ENCODE data around the gene EFCAB3.
"Not testable (repeated sequence)": the region's sequence is repeated elsewhere in the genome, so short reads cannot be mapped to it uniquely, and the experiment has no call there.

Gene EFCAB3

DNA sequence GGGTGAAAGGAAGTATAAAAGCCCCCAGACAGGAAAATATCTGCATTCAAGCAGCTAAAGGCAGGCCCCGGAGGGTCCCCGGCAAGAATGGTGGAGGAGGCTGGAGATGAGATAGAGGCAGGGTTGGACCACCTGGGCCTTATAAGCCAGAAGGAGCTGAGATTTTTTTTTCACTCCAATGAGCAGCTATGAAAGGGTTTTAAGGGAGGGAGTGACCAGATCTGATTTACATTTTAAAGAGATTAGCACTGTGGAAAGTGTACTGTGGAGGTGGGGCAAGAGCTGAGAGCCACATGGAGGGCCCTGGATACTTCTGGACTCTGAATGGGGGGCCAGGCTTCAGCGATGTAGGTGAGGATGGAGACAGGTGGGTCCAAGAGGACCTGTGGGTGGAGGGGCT is 84.1 kb downstream of the EFCAB3 start:
- DNase-seq, result not testable (repeated sequence)

DNA sequence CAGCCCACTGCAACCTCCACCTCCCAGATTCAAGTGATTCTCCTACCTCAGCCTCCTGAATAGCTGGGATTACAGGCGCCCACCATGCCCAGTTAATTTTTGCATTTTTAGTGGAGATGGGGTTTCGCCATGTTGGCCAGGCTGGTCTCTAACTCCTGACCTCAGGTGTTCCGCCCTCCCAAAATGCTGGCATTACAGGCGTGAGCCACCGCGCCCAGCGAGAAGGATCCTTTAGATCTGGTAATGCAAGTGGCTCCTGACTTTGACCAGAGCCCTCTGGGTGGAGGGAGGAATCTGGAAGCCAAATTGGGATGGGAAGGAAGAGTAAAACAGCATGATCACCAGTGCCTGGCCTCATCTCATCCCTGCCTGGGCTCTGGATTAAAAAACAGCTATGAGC is 84.9 kb downstream of the EFCAB3 start:
- DNase-seq, result not testable (repeated sequence)

All from hypothalamus (tissue), 51 donors.